T-cell (primary cell): ENCODE data around the gene B4GALNT3. TPM values are rescaled to one million over a fixed set of nuclear protein-coding genes. Genes with fewer than 3 reads are reported as not detected.

Experiments used
- ATAC-seq, 4 experiments: fragments of 200-7000 bp in 3 of 4; fragments of 150-1000 bp in 1 of 4; cut with Tn5 transposase; replicated peaks in 1 of 4; 1 replicate in 3 of 4; 2 replicates in 1 of 4; pipeline ENCODE4 v1.10.0; 2021; ENCODE audit warnings: moderate library complexity in 3 of 4, mild to moderate bottlenecking in 2 of 4, moderate number of reproducible peaks in 1 of 4
- CTCF ChIA-PET, 2 donors: fragments of 300-600 bp; sonication (Branson Sonifier 250); formaldehyde crosslinking; loops; one replicate each; lab custom pipeline; 2022; ENCODE audit warnings: antibody characterized with exemption in 2 of 2; lab: Charles Lee
- POLR2A ChIA-PET, 2 donors: fragments of 300-600 bp; sonication (Branson Sonifier 250); formaldehyde crosslinking; loops; one replicate each; lab custom pipeline; 2022; ENCODE audit warnings: antibody characterized with exemption in 2 of 2; lab: Charles Lee
- DNase-seq, 35 experiments: peaks; one replicate each; pipeline versions ENCODE4 v3.0.0 to v3.0.0-alpha.2; 2013 to 2023
- H3K27ac ChIP-seq: one replicate; pipeline ENCODE4 v1.5.1; 2013; ENCODE audit warnings: low read length
- H3K27me3 ChIP-seq, 2 experiments: replicated peaks in 1 of 2; 1 replicate in 1 of 2; 2 replicates in 1 of 2; pipeline versions ENCODE4 v1.6.1 to v1.7.0; 2013; ENCODE audit warnings: low read length in 1 of 2, mixed read lengths in 1 of 2; ENCODE audit not compliant: control insufficient read depth in 2 of 2, insufficient read depth in 2 of 2; ENCODE audit errors: extremely low read depth in 1 of 2
- H3K36me3 ChIP-seq, 2 donors: 1 replicate in 1 of 2; 2 replicates in 1 of 2; pipeline versions ENCODE4 v1.6.1 to v1.7.0; 2013; ENCODE audit warnings: low read length in 1 of 2; ENCODE audit not compliant: control insufficient read depth in 2 of 2, insufficient read depth in 1 of 2; ENCODE audit errors: extremely low read depth in 1 of 2
- H3K4me1 ChIP-seq, 2 experiments: 1 replicate in 1 of 2; 2 replicates in 1 of 2; pipeline versions ENCODE4 v1.6.1 to v1.7.0; 2013; ENCODE audit warnings: low read length in 2 of 2, mixed read lengths in 1 of 2; ENCODE audit not compliant: insufficient read depth in 2 of 2, control insufficient read depth in 1 of 2; ENCODE audit errors: extremely low read depth in 1 of 2
- H3K4me3 ChIP-seq, 2 donors: 1 replicate in 1 of 2; 2 replicates in 1 of 2; pipeline versions ENCODE4 v1.5.1 to v1.7.0; 2013; ENCODE audit warnings: mild to moderate bottlenecking in 2 of 2, low read length in 1 of 2, moderate library complexity in 1 of 2; ENCODE audit not compliant: control insufficient read depth in 1 of 2; ENCODE audit errors: extremely low read depth in 1 of 2
- H3K9me3 ChIP-seq: 2 replicates; pipeline ENCODE4 v1.7.0; 2013
- H3K27ac Mint-ChIP-seq, 2 donors: one replicate each; pipeline ENCODE4 v1.8.0; 2020 to 2021; ENCODE audit warnings: mild to moderate bottlenecking in 2 of 2, mixed read lengths in 2 of 2
- H3K27me3 Mint-ChIP-seq, 2 donors: one replicate each; pipeline ENCODE4 v1.8.0; 2021 to 2022; ENCODE audit warnings: mixed read lengths in 2 of 2
- H3K36me3 Mint-ChIP-seq: one replicate; pipeline ENCODE4 v1.8.0; 2021; ENCODE audit warnings: mixed read lengths
- H3K4me1 Mint-ChIP-seq, 3 donors: one replicate each; pipeline ENCODE4 v1.8.0; 2020 to 2022; ENCODE audit warnings: mixed read lengths in 3 of 3, mild to moderate bottlenecking in 1 of 3
- H3K4me3 Mint-ChIP-seq, 3 donors: one replicate each; pipeline ENCODE4 v1.8.0; 2020 to 2022; ENCODE audit warnings: mild to moderate bottlenecking in 3 of 3, mixed read lengths in 3 of 3, moderate library complexity in 3 of 3
- H3K9me3 Mint-ChIP-seq, 3 donors: one replicate each; pipeline ENCODE4 v1.8.0; 2020 to 2022; ENCODE audit warnings: mixed read lengths in 3 of 3
- WGBS: methylation state at CpG from one replicate; pipeline ENCODE4 v1.1.5; 2013; ENCODE audit warnings: missing lambda C conversion rate; ENCODE audit not compliant: insufficient coverage; 5-methylcytosine and 5-hydroxymethylcytosine counted together
- total RNA-seq, 35 experiments: library from RNA in 6 of 35; stranded (reverse) in 6 of 35; fragments of 120-200 nt in 1 of 35; gene quantifications; one replicate each; pipeline versions ENCODE4 v1.2.1 to v1.2.4 and lab custom pipeline; 2013 to 2026

B4GALNT3 gene
- total RNA-seq, 5 donors from 2014 or later (not counting 1 experiment from before 2014, with no cell fraction given) = 0.70 to 3.8 (median 2.0) TPM

GRCh38 chr12:530821-531220, 71.1 kb downstream of the B4GALNT3 start:
- no peak overlapping the region for H3K4me3 ChIP-seq
- no peak overlapping the region for H3K27ac ChIP-seq
- DNase-seq (no peak), ATAC-seq (no peak)
- H3K4me1 ChIP-seq = no peaks in the 10 kb centered on the region
- no peaks in the 10 kb centered on the region for H3K9me3 ChIP-seq
- Mint-ChIP-seq H3K27me3 (peaks cover 0 to 5% of the 10 kb centered on the region in 2 donors), H3K27ac (no peak overlapping the region), H3K4me3 (no peak overlapping the region), H3K9me3 (peaks cover 6 to 21% (median 10%) of the 10 kb centered on the region in 3 donors), H3K36me3 (peaks cover 8% of the 10 kb centered on the region), H3K4me1 (no peaks in the 10 kb centered on the region)
- H3K27me3 ChIP-seq = peaks cover 0 to 10% of the 10 kb centered on the region in 2 experiments
- H3K36me3 ChIP-seq = no peaks in the 10 kb centered on the region
- ChIA-PET CTCF (no interaction called here), POLR2A (interaction anchor here in 1 of 2 donors (0.6 kb wide), 1 partner anchor 1202 kb away, joined by 3 read pairs; no protein-coding TSS in a partner anchor)
- WGBS = 100% methylated on average over 2 of the region's 6 CpGs

GRCh38 chr12:531951-532585, 72.3 kb downstream of the B4GALNT3 start:
- H3K27me3 Mint-ChIP-seq = peaks cover 0 to 5% of the 10 kb centered on the region in 2 donors
- ATAC-seq (no peak), DNase-seq (no peak)
- H3K4me1 Mint-ChIP-seq = no peaks in the 10 kb centered on the region
- no peak overlapping the region for H3K27ac ChIP-seq
- WGBS = 88% methylated on average over 2 of the region's 3 CpGs
- no peaks in the 10 kb centered on the region for H3K9me3 ChIP-seq
- H3K4me3 ChIP-seq = no peak overlapping the region
- POLR2A ChIA-PET = interaction anchor here in 1 of 2 donors (0.6 kb wide), 1 partner anchor 115 kb away, joined by 8 read pairs; no protein-coding TSS in a partner anchor
- no peak overlapping the region for H3K27ac Mint-ChIP-seq
- H3K36me3 Mint-ChIP-seq = peaks cover 8% of the 10 kb centered on the region
- no peaks in the 10 kb centered on the region for H3K4me1 ChIP-seq
- no peak overlapping the region for H3K4me3 Mint-ChIP-seq
- CTCF ChIA-PET = interaction anchor here in 1 of 2 donors (0.8 to 0.9 kb wide), 2 partner anchors 15 to 34 kb away, joined by 3 read pairs; no protein-coding TSS in a partner anchor
- peaks cover 6 to 21% (median 10%) of the 10 kb centered on the region in 3 donors for H3K9me3 Mint-ChIP-seq
- no peaks in the 10 kb centered on the region for H3K36me3 ChIP-seq
- peaks cover 0 to 10% of the 10 kb centered on the region in 2 experiments for H3K27me3 ChIP-seq

GRCh38 chr12:532908-533565, 73.3 kb downstream of the B4GALNT3 start:
- DNase-seq (no peak), ATAC-seq (no peak)
- WGBS = 87% methylated on average over 6 of the region's 9 CpGs
- no peaks in the 10 kb centered on the region for H3K36me3 ChIP-seq
- CTCF ChIA-PET = interaction anchor here in 1 of 2 donors (0.8 to 0.9 kb wide), 2 partner anchors 14 to 33 kb away, joined by 3 read pairs; no protein-coding TSS in a partner anchor
- H3K9me3 Mint-ChIP-seq = peaks cover 6 to 21% (median 10%) of the 10 kb centered on the region in 3 donors
- H3K36me3 Mint-ChIP-seq = peaks cover 8% of the 10 kb centered on the region
- no peak overlapping the region for H3K4me3 Mint-ChIP-seq
- no peaks in the 10 kb centered on the region for H3K9me3 ChIP-seq
- peaks cover 0 to 4% (median 0%) of the 10 kb centered on the region in 3 donors for H3K4me1 Mint-ChIP-seq
- H3K27me3 Mint-ChIP-seq = peaks cover 0 to 2% of the 10 kb centered on the region in 2 donors
- H3K27me3 ChIP-seq = peaks cover 0 to 10% of the 10 kb centered on the region in 2 experiments
- H3K27ac ChIP-seq = no peak overlapping the region
- H3K4me1 ChIP-seq = no peaks in the 10 kb centered on the region
- no peak overlapping the region for H3K27ac Mint-ChIP-seq
- H3K4me3 ChIP-seq = no peak overlapping the region
- POLR2A ChIA-PET = no interaction called here

GRCh38 chr12:533718-534117, 74.0 kb downstream of the B4GALNT3 start:
- Mint-ChIP-seq H3K9me3 (peaks cover 6 to 21% (median 10%) of the 10 kb centered on the region in 3 donors), H3K27ac (no peak overlapping the region)

GRCh38 chr12:534216-534615, 74.5 kb downstream of the B4GALNT3 start:
- peaks cover 6 to 19% (median 10%) of the 10 kb centered on the region in 3 donors for H3K9me3 Mint-ChIP-seq
- H3K36me3 Mint-ChIP-seq = peaks cover 8% of the 10 kb centered on the region
- peaks cover 0 to 6% of the 10 kb centered on the region in 2 experiments for H3K27me3 ChIP-seq
- no peak overlapping the region for H3K27ac Mint-ChIP-seq
- POLR2A ChIA-PET = no interaction called here
- peaks cover 7 to 12% of the 10 kb centered on the region in 2 experiments for H3K4me1 ChIP-seq
- peaks cover 8 to 16% (median 8%) of the 10 kb centered on the region in 3 donors for H3K4me1 Mint-ChIP-seq
- H3K27ac ChIP-seq = no peak overlapping the region
- H3K4me3 Mint-ChIP-seq = no peak overlapping the region
- H3K36me3 ChIP-seq = no peaks in the 10 kb centered on the region
- CTCF ChIA-PET = no interaction called here
- DNase-seq (no peak), ATAC-seq (no peak)
- H3K9me3 ChIP-seq = no peaks in the 10 kb centered on the region
- WGBS = 72% methylated on average over 14 of the region's 14 CpGs
- H3K4me3 ChIP-seq = no peak overlapping the region
- H3K27me3 Mint-ChIP-seq = peaks cover 0 to under 1% of the 10 kb centered on the region in 2 donors

More at GRCh38 chr12:533718-534117, 74.0 kb downstream of the B4GALNT3 start:
- no peaks in the 10 kb centered on the region for H3K9me3 ChIP-seq
- no peaks in the 10 kb centered on the region for H3K36me3 ChIP-seq
- H3K36me3 Mint-ChIP-seq = peaks cover 8% of the 10 kb centered on the region
- ChIA-PET CTCF (no interaction called here), POLR2A (no interaction called here)
- peaks cover 3 to 7% of the 10 kb centered on the region in 2 experiments for H3K4me1 ChIP-seq
- no peak overlapping the region for H3K4me3 ChIP-seq
- ATAC-seq (no peak), DNase-seq (no peak)
- H3K27me3 ChIP-seq = peaks cover 0 to 10% of the 10 kb centered on the region in 2 experiments
- H3K4me3 Mint-ChIP-seq = no peak overlapping the region
- peaks cover 0 to 2% of the 10 kb centered on the region in 2 donors for H3K27me3 Mint-ChIP-seq
- no peak overlapping the region for H3K27ac ChIP-seq
- peaks cover 3 to 11% (median 3%) of the 10 kb centered on the region in 3 donors for H3K4me1 Mint-ChIP-seq
- WGBS = 89% methylated on average over 14 of the region's 14 CpGs

GRCh38 chr12:535396-535795, 75.7 kb downstream of the B4GALNT3 start:
- Histone ChIP-seq H3K27me3 (peaks cover 0 to 5% of the 10 kb centered on the region in 2 experiments), H3K27ac (no peak overlapping the region), H3K4me1 (peaks cover 16 to 24% of the 10 kb centered on the region in 2 experiments), H3K4me3 (no peak overlapping the region), H3K9me3 (no peaks in the 10 kb centered on the region), H3K36me3 (no peaks in the 10 kb centered on the region)
- Mint-ChIP-seq H3K36me3 (peaks cover 7% of the 10 kb centered on the region), H3K4me3 (no peak overlapping the region), H3K27me3 (no peaks in the 10 kb centered on the region), H3K27ac (no peak overlapping the region), H3K4me1 (peaks cover 19 to 28% (median 20%) of the 10 kb centered on the region in 3 donors), H3K9me3 (peaks cover 6 to 16% (median 8%) of the 10 kb centered on the region in 3 donors)
- ATAC-seq = no peak
- DNase-seq = no peak
- ChIA-PET CTCF (no interaction called here), POLR2A (no interaction called here)
- WGBS = 85% methylated on average over 7 of the region's 7 CpGs
